Activated CD4-positive, alpha-beta T cell treated with anti-CD3 and anti-CD28 coated beads for 24 hours (primary cell): ENCODE results near the gene KRT34.
"Not testable (repeated sequence)": the region's sequence is repeated elsewhere in the genome, so short reads cannot be mapped to it uniquely, and the experiment has no call there.

Experiments
- DNase-seq, 2 donors: peaks; one replicate each; pipeline ENCODE4 v3.0.0-alpha.2; 2020; ENCODE audit warnings: low read depth in 2 of 2

The KRT34 gene

GRCh38 chr17:41381943-41382342 is at the start of gene KRT34:
Gene KRT34, minus strand, starts transcription at chr17:41382306. Its CDS starts 60 bp downstream, at chr17:41382246.
- DNase-seq, result not testable (repeated sequence)

- DNase-seq, result not testable (repeated sequence)
Observed at GRCh38 chr17:41430376-41430775, 48.3 kb upstream of the KRT34 start.

GRCh38 chr17:41429667-41430066 is 47.6 kb upstream of the KRT34 start:
- DNase-seq, result no peak

GRCh38 chr17:41428591-41429291 is 46.6 kb upstream of the KRT34 start:
- DNase-seq, result no peak

- DNase-seq, result no peak
Observed at GRCh38 chr17:41424111-41424635, 42.1 kb upstream of the KRT34 start, which contains the start of gene KRT37. Gene KRT37, minus strand, starts transcription at chr17:41424585. Its CDS starts 62 bp downstream, at chr17:41424523.

GRCh38 chr17:41422586-41422985 is 40.5 kb upstream of the KRT34 start:
- DNase-seq, result not testable (repeated sequence)

GRCh38 chr17:41421617-41422016 is 39.5 kb upstream of the KRT34 start:
- no peak for DNase-seq

GRCh38 chr17:41421116-41421515 is 39.0 kb upstream of the KRT34 start:
- no peak for DNase-seq

- no peak for DNase-seq
Observed at GRCh38 chr17:41420134-41420533, 38.0 kb upstream of the KRT34 start.

- DNase-seq, result no peak
Observed at GRCh38 chr17:41419716-41420115, 37.6 kb upstream of the KRT34 start.

GRCh38 chr17:41418116-41418860 is 36.2 kb upstream of the KRT34 start:
- no peak for DNase-seq

- no peak for DNase-seq
Observed at GRCh38 chr17:41417576-41418015, 35.5 kb upstream of the KRT34 start.

- DNase-seq, result no peak
Observed at GRCh38 chr17:41417127-41417526, 35.0 kb upstream of the KRT34 start.

GRCh38 chr17:41416479-41416878 is 34.4 kb upstream of the KRT34 start:
- DNase-seq, result no peak

- no peak for DNase-seq
Observed at GRCh38 chr17:41415833-41416335, 33.8 kb upstream of the KRT34 start.

- no peak for DNase-seq
Observed at GRCh38 chr17:41415411-41415810, 33.3 kb upstream of the KRT34 start.

- no peak for DNase-seq
Observed at GRCh38 chr17:41413982-41414381, 31.9 kb upstream of the KRT34 start.

- no peak for DNase-seq
Observed at GRCh38 chr17:41413353-41413957, 31.3 kb upstream of the KRT34 start.

GRCh38 chr17:41411072-41411840 is 29.1 kb upstream of the KRT34 start:
- no peak for DNase-seq

GRCh38 chr17:41407226-41407625 is 25.1 kb upstream of the KRT34 start:
- no peak for DNase-seq

GRCh38 chr17:41406205-41406604 is 24.1 kb upstream of the KRT34 start:
- DNase-seq, result no peak
